Measurements from ENCODE around the gene ATP8A1.
A peak's percentile ranks its signal among the peaks of the same experiment; 100 is the strongest.

The ATP8A1 gene

GRCh38 chr4:42396752-42397634 is 259.9 kb downstream of the ATP8A1 start, which contains the start of gene SHISA3:
Gene SHISA3 (plus strand): TSS chr4:42397488. CDS start chr4:42398057, 569 bp downstream.
- TF ChIP-seq CTCF (IDR thresholded peaks at IDR 0.05; ENCODE audit: low read depth, low read length, missing control alignments): no peak
- Histone ChIP-seq H3K27ac (no peak within 1 kb of the TSS), H3K27me3 (replicated peaks) (peaks cover 3% of the 10 kb centered on the region), H3K36me3 (replicated peaks) (no peaks in the 10 kb centered on the region), H3K4me3 (ENCODE audit: low read depth, low read length) (peak within 1 kb of the TSS; percentile 47)
- DNase-seq: no peak
- in situ Hi-C loops (cut with HindIII; ENCODE audit: low pct_ligation_motif_present, low sequenced_read_pairs): no loop called here

GRCh38 chr4:42396361-42396751 is 260.5 kb downstream of the ATP8A1 start:
- DNase-seq: no peak
- Histone ChIP-seq H3K27me3 (replicated peaks) (peaks cover 3% of the 10 kb centered on the region), H3K4me3 (ENCODE audit: low read depth, low read length) (no peak overlapping the region), H3K36me3 (replicated peaks) (no peaks in the 10 kb centered on the region), H3K27ac (no peak overlapping the region)
- in situ Hi-C loops (cut with HindIII; ENCODE audit: low pct_ligation_motif_present, low sequenced_read_pairs): no loop called here
- no peak for TF ChIP-seq CTCF (IDR thresholded peaks at IDR 0.05; ENCODE audit: low read depth, low read length, missing control alignments)

GRCh38 chr4:42395595-42395994 is 261.3 kb downstream of the ATP8A1 start:
- H3K27me3 ChIP-seq (replicated peaks): peaks cover 3% of the 10 kb centered on the region
- TF ChIP-seq CTCF (IDR thresholded peaks at IDR 0.05; ENCODE audit: low read depth, low read length, missing control alignments): no peak
- no peak overlapping the region for H3K27ac ChIP-seq

GRCh38 chr4:42392436-42392835 is 264.5 kb downstream of the ATP8A1 start:
- Histone ChIP-seq H3K36me3 (replicated peaks) (no peaks in the 10 kb centered on the region), H3K27me3 (replicated peaks) (no peaks in the 10 kb centered on the region), H3K4me3 (ENCODE audit: low read depth, low read length) (no peak overlapping the region), H3K27ac (no peak overlapping the region)
- no peak for DNase-seq
- no peak for TF ChIP-seq CTCF (IDR thresholded peaks at IDR 0.05; ENCODE audit: low read depth, low read length, missing control alignments)
- in situ Hi-C loops (cut with HindIII; ENCODE audit: low pct_ligation_motif_present, low sequenced_read_pairs): no loop called here

More at GRCh38 chr4:42395595-42395994, 261.3 kb downstream of the ATP8A1 start:
- Histone ChIP-seq H3K4me3 (ENCODE audit: low read depth, low read length) (no peak overlapping the region), H3K36me3 (replicated peaks) (no peaks in the 10 kb centered on the region)
- no peak for DNase-seq
- in situ Hi-C loops (cut with HindIII; ENCODE audit: low pct_ligation_motif_present, low sequenced_read_pairs): no loop called here

GRCh38 chr4:42391981-42392380 is 264.9 kb downstream of the ATP8A1 start:
- in situ Hi-C loops (cut with HindIII; ENCODE audit: low pct_ligation_motif_present, low sequenced_read_pairs): no loop called here
- DNase-seq: peak; percentile 37
- Histone ChIP-seq H3K36me3 (replicated peaks) (no peaks in the 10 kb centered on the region), H3K27me3 (replicated peaks) (no peaks in the 10 kb centered on the region), H3K27ac (no peak overlapping the region), H3K4me3 (ENCODE audit: low read depth, low read length) (no peak overlapping the region)
- TF ChIP-seq CTCF (IDR thresholded peaks at IDR 0.05; ENCODE audit: low read depth, low read length, missing control alignments): no peak
